GM12878 (cell line): ENCODE results near the gene PRPF4. TPM values are rescaled to one million over a fixed set of nuclear protein-coding genes. Genes with fewer than 3 reads are reported as not detected.

Experiments used
- ATF2 ChIP-seq: IDR thresholded peaks from 2 replicates; pipeline ENCODE4 v1.6.1; 2012; ENCODE audit warnings: low read length, inconsistent platforms
- CHD1 ChIP-seq: IDR thresholded peaks from 2 replicates; pipeline ENCODE4 v1.6.1; 2012; ENCODE audit warnings: low read depth, low read length, improper control_type of control experiment
- CUX1 ChIP-seq: IDR thresholded peaks from 2 replicates; pipeline ENCODE4 v1.6.1; 2012; ENCODE audit warnings: improper control_type of control experiment, low read depth, low read length; ENCODE audit not compliant: insufficient replicate concordance
- DPF2 ChIP-seq: fragments of 450-650 bp; IDR thresholded peaks from 2 replicates; pipeline ENCODE4 v1.6.1; 2017; ENCODE audit warnings: mild to moderate bottlenecking
- EGR1 ChIP-seq, 2 experiments: IDR thresholded peaks; 1 replicate in 1 of 2; 2 replicates in 1 of 2; pipeline ENCODE4 v1.6.1; 2011 to 2012; ENCODE audit warnings: low read depth in 2 of 2, low read length in 2 of 2, borderline replicate concordance in 1 of 2, mild to moderate bottlenecking in 1 of 2, moderate library complexity in 1 of 2
- IKZF2 ChIP-seq, 2 experiments: fragments of 450-650 bp; IDR thresholded peaks; 2 replicates each; pipeline ENCODE4 v1.6.1; 2017; ENCODE audit warnings: mild to moderate bottlenecking in 2 of 2, moderate library complexity in 2 of 2
- LARP7 ChIP-seq: fragments of 450-650 bp; IDR thresholded peaks from 2 replicates; pipeline ENCODE4 v1.6.1; 2017; ENCODE audit warnings: mild to moderate bottlenecking
- NKRF ChIP-seq: fragments of 450-650 bp; conservative IDR thresholded peaks from 2 replicates; pipeline ENCODE4 v1.6.1; 2017; ENCODE audit warnings: mild to moderate bottlenecking, moderate library complexity
- PAX5 ChIP-seq: IDR thresholded peaks from 2 replicates; pipeline ENCODE4 v1.6.1; 2011; ENCODE audit warnings: low read depth, low read length, borderline replicate concordance
- POLR2AphosphoS5 ChIP-seq: IDR thresholded peaks from 2 replicates; pipeline ENCODE4 v1.6.1; 2011; ENCODE audit warnings: mild to moderate bottlenecking, low read length, inconsistent platforms
- POU2F2 ChIP-seq: IDR thresholded peaks from 3 replicates; pipeline ENCODE4 v1.6.1; 2011; ENCODE audit warnings: low read depth, mild to moderate bottlenecking, low read length, borderline replicate concordance
- RFX5 ChIP-seq: IDR thresholded peaks from 2 replicates; pipeline ENCODE4 v1.6.1; 2011; ENCODE audit warnings: low read depth, low read length, improper control_type of control experiment
- RUNX3 ChIP-seq: IDR thresholded peaks from 2 replicates; pipeline ENCODE4 v1.6.1; 2012; ENCODE audit warnings: low read length, inconsistent platforms
- SP1 ChIP-seq: IDR thresholded peaks from one replicate; pipeline ENCODE4 v1.6.1; 2011; ENCODE audit warnings: low read depth, low read length
- SRF ChIP-seq, 2 experiments: IDR thresholded peaks; 2 replicates each; pipeline ENCODE4 v1.6.1; 2011; ENCODE audit warnings: low read depth in 2 of 2, low read length in 2 of 2, mild to moderate bottlenecking in 1 of 2, moderate library complexity in 1 of 2
- WRNIP1 ChIP-seq: IDR thresholded peaks from 2 replicates; pipeline ENCODE4 v1.6.1; 2011; ENCODE audit warnings: low read depth, low read length, improper control_type of control experiment, borderline replicate concordance
- ZBTB11 ChIP-seq: fragments of 450-650 bp; formaldehyde crosslinking; IDR thresholded peaks from 2 replicates; pipeline ENCODE4 v1.5.0; 2022; ENCODE audit warnings: mild to moderate bottlenecking, missing genetic modification characterization
- polyA plus RNA-seq, 11 experiments: library from polyadenylated mRNA; depleted of rRNA in 4 of 11; unstranded in 6 of 11; stranded (reverse) in 5 of 11; fragments of >200 nt; fragmentation: Nextera tagmentation in 4 of 11; fragmentation: Illumina TruSeq in 1 of 11; extraction: Ambion mirVana in 4 of 11; extraction: Trizol in 1 of 11; gene quantifications; 1 replicate in 1 of 11; 2 replicates in 10 of 11; pipeline versions ENCODE4 v1.2.1 to v1.2.3, GENCODE V29; 2011 to 2016; ENCODE audit warnings: inconsistent platforms in 2 of 11, missing spikeins in 2 of 11, low read depth in 1 of 11
- total RNA-seq, 4 experiments: library from RNA; depleted of rRNA in 3 of 4; stranded (reverse); fragments of >200 nt in 3 of 4; fragmentation: Illumina TruSeq in 1 of 4; extraction: Trizol in 1 of 4; gene quantifications; 2 replicates each; pipeline versions ENCODE4 v1.2.1 to v1.2.3, GENCODE V29; 2013 to 2021

The PRPF4 gene
- total and polyA plus RNA-seq, 10 of the 15 experiments (the other 5 are each of a cell fraction or from before 2014, with no cell fraction given) = 23.0 to 48.1 (median 39.2) TPM

- peak; percentile 66 for TF ChIP-seq RUNX3
- TF ChIP-seq CHD1 = no peak
- no peak for TF ChIP-seq ATF2
- peak; percentile 16 to 59; a peak in 2 of 3 replicates for TF ChIP-seq EGR1 (IDR thresholded peaks at IDR 0.05; ENCODE audit: borderline replicate concordance in 1 of 2, low read depth in 2 of 2, low read length in 2 of 2)
- peak in 1 of 2 experiments; percentile 45; a peak in 1 of 4 replicates for TF ChIP-seq IKZF2 (IDR thresholded peaks at IDR 0.05)
- peak; percentile 85 for TF ChIP-seq PAX5
- TF ChIP-seq CUX1 = no peak
- TF ChIP-seq SRF (IDR thresholded peaks at IDR 0.05; ENCODE audit: low read depth in 2 of 2, low read length in 2 of 2) = peak in 1 of 2 experiments; percentile 89; a peak in 2 of 4 replicates
- TF ChIP-seq SP1 = peak; percentile 77
- 0 out of 2 replicates have a peak, but pooled peaks have one; percentile 21 for TF ChIP-seq RFX5
- 0 out of 2 replicates have a peak, but pooled peaks have one; percentile 97 for TF ChIP-seq WRNIP1
- TF ChIP-seq NKRF = peak; percentile 89; the same call in 1 of the 2 replicates
- 0 out of 2 replicates have a peak, but pooled peaks have one; percentile 42 for TF ChIP-seq DPF2
- peak; percentile 69; the same call in 1 of the 3 replicates for TF ChIP-seq POU2F2
- peak; percentile 81 for TF ChIP-seq POLR2AphosphoS5
- peak; percentile 77; the same call in 1 of the 2 replicates for TF ChIP-seq LARP7
- peak; percentile 95 for TF ChIP-seq ZBTB11 (CRISPR knock-in tag)
These were observed 64.7 kb downstream of the PRPF4 start, which contains the start of gene WDR31 (continued) for GRCh38 chr9:113340011-113340699.
